ENCODE results near the gene P2RY11.

DNA sequence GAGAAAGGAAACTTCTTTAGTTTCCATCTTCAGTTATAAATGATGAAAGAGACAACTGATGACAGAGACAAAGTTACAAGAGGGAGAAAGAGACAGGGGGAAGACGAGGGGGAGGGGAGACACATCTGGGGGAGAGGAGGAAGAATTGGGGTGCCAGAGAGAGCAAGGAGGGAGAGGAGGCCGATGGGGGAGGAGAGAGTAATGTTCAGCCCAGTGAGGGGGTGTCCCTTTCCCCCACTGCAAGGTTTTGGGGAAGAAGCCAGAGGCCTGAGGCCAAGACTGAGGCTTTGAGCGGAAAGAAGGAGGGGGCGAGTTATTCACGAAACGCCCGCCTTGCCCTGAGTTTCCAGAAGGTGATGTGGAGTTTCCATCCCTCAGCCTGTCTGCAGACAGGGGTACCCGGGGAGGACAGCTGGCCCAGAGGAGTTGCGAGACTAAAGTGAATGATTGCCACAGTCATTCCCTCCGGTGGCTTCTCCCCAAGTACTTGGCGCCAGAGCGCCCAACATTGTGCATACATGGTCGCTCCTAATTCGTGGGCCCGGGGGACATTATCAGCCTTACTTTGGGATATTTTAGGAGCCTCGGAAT is 5.9 kb upstream of the P2RY11 start:
- TF ChIP-seq CTCF (IDR thresholded peaks at IDR 0.05) (no peak), EZH2 (IDR thresholded peaks at IDR 0.05; ENCODE audit: borderline replicate concordance, insufficient read depth, low read depth, low read length, poor library complexity, severe bottlenecking) (no peak)

All from B cell (primary cell).